Transverse colon (tissue), 4 donors: Measurements from ENCODE around the gene IKZF3. TPM values are rescaled to one million over a fixed set of nuclear protein-coding genes. Genes with fewer than 3 reads are reported as not detected.

Experiments
- DNase-seq: peaks from one replicate; pipeline ENCODE4 v3.0.0-alpha.2; 2019
- H3K27ac ChIP-seq, 4 donors: fragments of 200-600 bp; sonication (generic); 2 replicates each; pipeline ENCODE4 v1.5.1; 2016 to 2018; ENCODE audit warnings: inconsistent platforms in 4 of 4
- H3K27me3 ChIP-seq: fragments of 200-600 bp; sonication (generic); 2 replicates; pipeline ENCODE4 v1.5.1; 2017; ENCODE audit warnings: inconsistent platforms
- H3K36me3 ChIP-seq, 4 donors: fragments of 200-600 bp; sonication (generic); 2 replicates each; pipeline ENCODE4 v1.5.1; 2017 to 2019; ENCODE audit warnings: inconsistent platforms in 4 of 4
- H3K4me1 ChIP-seq, 4 donors: fragments of 200-600 bp; sonication (generic); 2 replicates each; pipeline ENCODE4 v1.5.1; 2017 to 2020; ENCODE audit warnings: inconsistent platforms in 4 of 4
- H3K4me3 ChIP-seq, 4 donors: fragments of 200-600 bp; sonication (generic); 1 replicate in 1 of 4; 2 replicates in 3 of 4; pipeline versions ENCODE4 v1.5.1 to v1.6.1; 2017 to 2019; ENCODE audit warnings: inconsistent platforms in 4 of 4
- H3K9me3 ChIP-seq, 2 donors: fragments of 200-600 bp; sonication (generic); 2 replicates each; pipeline ENCODE4 v1.5.1; 2017 to 2019; ENCODE audit warnings: inconsistent platforms in 2 of 2
- EP300 ChIP-seq: sonication (generic); formaldehyde crosslinking; IDR thresholded peaks from one replicate; pipeline ENCODE4 v1.6.1; 2017; ENCODE audit warnings: antibody characterized with exemption, low read depth
- POLR2A ChIP-seq: fragments of 450-650 bp; IDR thresholded peaks from one replicate; pipeline ENCODE4 v1.6.1; 2016; ENCODE audit warnings: antibody characterized with exemption, mild to moderate bottlenecking, moderate library complexity
- POLR2AphosphoS5 ChIP-seq, 3 donors: sonication (generic); formaldehyde crosslinking; IDR thresholded peaks; one replicate each; pipeline ENCODE4 v1.6.1; 2016; ENCODE audit warnings: antibody characterized with exemption in 3 of 3
- WGBS, 2 donors: methylation state at CpG; one replicate each; pipeline ENCODE4 v1.1.5; 2018; ENCODE audit warnings: low coverage in 1 of 2; 5-methylcytosine and 5-hydroxymethylcytosine counted together
- in situ Hi-C, 4 donors: fragments of 200-750 bp; cut with MboI; loops; one replicate each; pipeline versions ENCODE4 v1.15.0 to v1.15.1; 2017; ENCODE audit warnings: low sequenced_read_pairs in 3 of 4, low pct_ligation_motif_present in 1 of 4, low pct_unique_long_range_greater_than_20kb in 1 of 4
- intact Hi-C: fragments of 100-400 bp; cut with DNase I; formaldehyde crosslinking; loops from one replicate; pipeline ENCODE4 v1.15.1; 2023; ENCODE audit warnings: low total_unique reads
- total RNA-seq, 4 donors: library from RNA; depleted of rRNA; stranded (reverse); fragments of >200 nt; gene quantifications; one replicate each; pipeline ENCODE4 v1.1.0, GENCODE V29; 2016
- TF ChIP-seq, protein P1 (sequence below), 5 experiments: fragments of 200-600 bp in 3 of 5; fragments of 450-650 bp in 2 of 5; sonication (generic) in 3 of 5; IDR thresholded peaks; 1 replicate in 2 of 5; 2 replicates in 3 of 5; pipeline ENCODE4 v1.5.1; 2016 to 2017; ENCODE audit warnings: antibody characterized with exemption in 5 of 5, inconsistent platforms in 3 of 5, mild to moderate bottlenecking in 2 of 5, moderate library complexity in 1 of 5

The IKZF3 gene
- total RNA-seq, 4 donors from 2014 or later: 2.2 to 13.5 (median 3.0) TPM

DNA sequence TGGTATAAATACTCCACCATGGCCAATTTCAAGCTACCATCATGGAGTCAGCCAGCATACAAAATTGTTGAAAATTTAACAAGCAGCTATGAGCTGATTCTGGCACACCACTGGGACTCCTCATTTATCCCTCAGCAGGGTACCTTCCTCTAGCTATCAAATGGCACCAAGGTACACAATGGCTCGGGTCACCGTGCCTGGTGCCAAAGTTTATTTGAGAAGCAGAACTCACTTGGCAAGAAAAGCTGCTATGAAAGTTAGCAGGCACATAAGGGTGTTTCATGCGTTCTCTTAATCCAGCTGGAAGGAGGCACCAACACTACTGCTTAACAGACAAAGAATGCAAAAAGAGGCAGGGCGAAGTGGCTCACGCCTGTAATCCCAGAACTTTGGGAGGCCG lies 51.6 kb downstream of the IKZF3 start:
- DNase-seq: no peak
- no peaks in the 10 kb centered on the region for H3K36me3 ChIP-seq
- peaks cover 36% of the 10 kb centered on the region for H3K27me3 ChIP-seq
- H3K4me3 ChIP-seq: no peak overlapping the region
- intact Hi-C loops (no loop called here), in situ Hi-C loops (no loop called here)
- no peak for TF ChIP-seq POLR2AphosphoS5 (IDR thresholded peaks at IDR 0.05)
- TF ChIP-seq EP300: no peak
- TF ChIP-seq, protein P1, sequence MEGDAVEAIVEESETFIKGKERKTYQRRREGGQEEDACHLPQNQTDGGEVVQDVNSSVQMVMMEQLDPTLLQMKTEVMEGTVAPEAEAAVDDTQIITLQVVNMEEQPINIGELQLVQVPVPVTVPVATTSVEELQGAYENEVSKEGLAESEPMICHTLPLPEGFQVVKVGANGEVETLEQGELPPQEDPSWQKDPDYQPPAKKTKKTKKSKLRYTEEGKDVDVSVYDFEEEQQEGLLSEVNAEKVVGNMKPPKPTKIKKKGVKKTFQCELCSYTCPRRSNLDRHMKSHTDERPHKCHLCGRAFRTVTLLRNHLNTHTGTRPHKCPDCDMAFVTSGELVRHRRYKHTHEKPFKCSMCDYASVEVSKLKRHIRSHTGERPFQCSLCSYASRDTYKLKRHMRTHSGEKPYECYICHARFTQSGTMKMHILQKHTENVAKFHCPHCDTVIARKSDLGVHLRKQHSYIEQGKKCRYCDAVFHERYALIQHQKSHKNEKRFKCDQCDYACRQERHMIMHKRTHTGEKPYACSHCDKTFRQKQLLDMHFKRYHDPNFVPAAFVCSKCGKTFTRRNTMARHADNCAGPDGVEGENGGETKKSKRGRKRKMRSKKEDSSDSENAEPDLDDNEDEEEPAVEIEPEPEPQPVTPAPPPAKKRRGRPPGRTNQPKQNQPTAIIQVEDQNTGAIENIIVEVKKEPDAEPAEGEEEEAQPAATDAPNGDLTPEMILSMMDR (IDR thresholded peaks at IDR 0.05): no peak
- no peak for TF ChIP-seq POLR2A
- H3K4me1 ChIP-seq: no peaks in the 10 kb centered on the region
- 68% methylated on average over 4 to 6 of the region's 6 CpGs for whole genome bisulfite sequencing, 2 donors
- no peak overlapping the region for H3K27ac ChIP-seq
- no peaks in the 10 kb centered on the region for H3K9me3 ChIP-seq

DNA sequence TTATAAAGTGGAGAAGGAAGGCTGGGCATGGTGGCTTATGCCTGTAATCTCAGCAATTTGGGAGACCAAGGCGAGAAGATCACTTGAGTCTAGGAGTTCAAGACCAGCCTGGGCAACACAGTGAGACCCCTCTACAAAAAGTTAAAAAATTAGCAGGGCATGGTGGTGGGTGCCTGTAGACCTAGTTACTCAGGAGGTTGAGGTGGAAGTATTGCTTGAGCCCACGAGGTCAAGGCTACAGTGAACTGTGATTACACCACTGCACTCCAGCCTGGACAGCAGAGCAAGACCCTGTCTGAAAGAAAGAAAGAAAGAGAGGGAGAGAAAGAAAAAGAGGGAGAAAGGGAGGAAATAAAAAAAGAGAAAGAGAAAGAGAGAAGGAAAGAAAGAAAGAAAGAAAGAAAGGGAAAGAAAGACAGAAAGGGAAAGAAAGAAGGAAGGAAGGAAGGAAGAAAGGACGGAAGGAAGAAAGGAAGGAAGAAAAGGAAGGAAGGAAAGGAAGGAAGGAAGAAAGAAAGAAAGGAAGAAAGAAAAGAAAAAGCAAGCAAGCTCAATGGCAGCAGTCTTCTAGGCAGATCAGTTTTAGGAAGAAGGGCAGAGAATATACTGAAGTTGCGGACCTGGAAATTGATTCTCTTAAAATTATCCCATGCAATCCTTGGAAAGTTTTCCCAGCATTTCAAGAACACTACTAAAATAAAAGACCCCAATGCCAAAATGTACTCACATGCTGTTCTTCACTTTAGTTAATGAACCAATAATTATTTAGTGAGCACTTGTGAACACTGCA lies 53.0 kb downstream of the IKZF3 start:
- no peak for DNase-seq
- Histone ChIP-seq H3K27me3 (peaks cover 36% of the 10 kb centered on the region), H3K4me3 (no peak overlapping the region), H3K36me3 (no peaks in the 10 kb centered on the region), H3K4me1 (no peaks in the 10 kb centered on the region), H3K9me3 (no peaks in the 10 kb centered on the region), H3K27ac (no peak overlapping the region)
- no peak for TF ChIP-seq POLR2AphosphoS5 (IDR thresholded peaks at IDR 0.05)
- TF ChIP-seq, protein P1 (IDR thresholded peaks at IDR 0.05): no peak
- intact Hi-C loops (loop anchor here (1.0 kb wide), 1 partner anchor 29 kb away; no protein-coding TSS in a partner anchor), in situ Hi-C loops (no loop called here)
- 80 to 94% methylated on average over 4 of the region's 4 CpGs for WGBS, 2 donors

DNA sequence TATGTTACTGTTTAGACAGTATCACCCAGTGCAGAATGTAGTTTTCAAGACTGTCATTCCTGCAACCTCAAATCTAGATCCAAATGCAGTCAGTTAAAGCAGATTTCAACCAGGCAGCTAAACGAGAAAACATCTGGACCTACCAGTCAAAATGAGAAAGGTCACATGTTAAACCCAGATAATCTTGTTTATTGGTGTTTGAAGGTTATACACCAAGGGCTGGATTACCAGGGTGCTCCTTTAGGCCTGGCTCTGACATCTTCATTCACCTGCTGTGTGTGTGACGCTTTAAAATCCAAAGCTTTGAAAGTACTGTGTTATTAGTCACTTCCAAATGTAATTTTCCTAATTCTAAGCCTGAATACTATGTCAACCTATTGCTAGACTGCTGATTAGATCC lies 54.9 kb downstream of the IKZF3 start:
- no peak overlapping the region for H3K27ac ChIP-seq
- H3K36me3 ChIP-seq: no peaks in the 10 kb centered on the region
- no peaks in the 10 kb centered on the region for H3K9me3 ChIP-seq
- H3K4me3 ChIP-seq: no peak overlapping the region
- H3K4me1 ChIP-seq: no peaks in the 10 kb centered on the region
- peaks cover 32% of the 10 kb centered on the region for H3K27me3 ChIP-seq
- WGBS, 2 donors: 36 to 63% methylated on average over 2 of the region's 2 CpGs
- DNase-seq: no peak
- in situ Hi-C loops: no loop called here
- no peak for TF ChIP-seq POLR2A
- intact Hi-C loops: no loop called here

DNA sequence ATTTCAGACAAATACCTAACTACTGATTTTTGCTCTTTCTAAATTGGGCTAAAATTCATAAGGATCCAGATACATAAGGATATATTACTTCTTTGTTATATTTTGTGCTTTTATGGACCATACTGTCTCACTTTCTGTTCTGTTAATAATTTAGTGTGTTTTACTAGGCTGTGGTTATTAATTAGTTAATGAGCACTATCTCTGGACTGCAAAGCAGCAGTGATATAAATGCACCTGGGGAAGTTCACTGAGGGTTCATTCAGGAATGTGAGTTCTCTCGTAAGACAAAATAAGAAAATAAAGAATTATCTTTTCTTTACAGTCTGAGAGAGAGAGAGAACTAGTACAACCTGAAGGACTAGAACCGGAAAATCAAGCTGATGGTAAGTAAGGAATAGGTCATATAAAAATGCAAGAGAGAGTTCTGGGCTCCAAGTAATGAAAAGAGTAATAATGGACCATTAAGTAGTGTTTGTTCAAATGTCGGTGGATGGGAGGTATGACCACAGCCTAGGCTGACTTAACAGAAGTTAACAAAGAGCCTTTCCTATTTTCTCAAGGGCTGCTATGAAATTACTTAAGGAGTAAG lies 55.6 kb downstream of the IKZF3 start:
- Histone ChIP-seq H3K36me3 (no peaks in the 10 kb centered on the region), H3K27me3 (peaks cover 25% of the 10 kb centered on the region), H3K9me3 (no peaks in the 10 kb centered on the region), H3K4me1 (no peaks in the 10 kb centered on the region), H3K27ac (no peak overlapping the region), H3K4me3 (no peak overlapping the region)
- in situ Hi-C loops: no loop called here
- no peak for DNase-seq
- intact Hi-C loops: no loop called here
- 49 to 55% methylated on average over 3 of the region's 3 CpGs for WGBS, 2 donors
- TF ChIP-seq, protein P1 (IDR thresholded peaks at IDR 0.05): no peak
- TF ChIP-seq POLR2AphosphoS5 (IDR thresholded peaks at IDR 0.05): no peak
- no peak for TF ChIP-seq EP300
- TF ChIP-seq POLR2A: no peak
